ENCODE results near the gene MRPS27.

MRPS27 gene

DNA sequence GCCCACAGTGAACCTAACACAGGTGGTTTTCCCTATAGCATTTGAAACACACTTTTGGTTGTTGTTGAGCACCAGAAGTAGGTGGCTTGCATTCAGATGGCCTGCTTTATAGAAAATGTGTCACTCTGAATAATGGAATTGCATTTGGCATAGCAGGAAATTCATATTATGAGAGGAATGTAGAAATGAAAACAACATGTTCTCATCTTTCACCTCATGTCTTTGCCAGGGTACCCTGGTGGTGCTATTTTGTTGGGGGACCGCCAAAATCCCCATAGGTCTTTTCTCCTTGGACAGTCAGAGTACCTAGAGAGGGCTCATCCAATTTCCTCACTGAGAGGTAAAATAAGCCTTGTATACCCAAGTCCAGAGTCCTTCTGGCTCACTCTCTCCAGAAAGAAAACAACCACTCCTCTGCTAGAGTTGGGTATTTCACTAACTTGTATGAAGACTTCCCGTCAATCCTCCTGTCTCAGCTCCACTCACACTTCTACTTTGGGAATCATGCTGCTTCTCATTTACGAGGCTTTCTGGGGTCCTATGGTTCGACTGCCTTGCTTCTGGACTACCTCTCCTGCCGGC is 67.4 kb downstream of the MRPS27 start:
- H3K27me3 ChIP-seq (ENCODE audit: insufficient read depth, low read depth): no peaks in the 10 kb centered on the region
- no peak overlapping the region for H3K9ac ChIP-seq
- no peak overlapping the region for H3K4me3 ChIP-seq (IDR thresholded peaks at IDR 0.05; ENCODE audit: insufficient read depth, low read depth, low read length)
- no peaks in the 10 kb centered on the region for H3K4me1 ChIP-seq (ENCODE audit: low read depth, poor library complexity, severe bottlenecking)
- no peak overlapping the region for H2AFZ ChIP-seq (ENCODE audit: low read depth)
- TF ChIP-seq, protein P1, sequence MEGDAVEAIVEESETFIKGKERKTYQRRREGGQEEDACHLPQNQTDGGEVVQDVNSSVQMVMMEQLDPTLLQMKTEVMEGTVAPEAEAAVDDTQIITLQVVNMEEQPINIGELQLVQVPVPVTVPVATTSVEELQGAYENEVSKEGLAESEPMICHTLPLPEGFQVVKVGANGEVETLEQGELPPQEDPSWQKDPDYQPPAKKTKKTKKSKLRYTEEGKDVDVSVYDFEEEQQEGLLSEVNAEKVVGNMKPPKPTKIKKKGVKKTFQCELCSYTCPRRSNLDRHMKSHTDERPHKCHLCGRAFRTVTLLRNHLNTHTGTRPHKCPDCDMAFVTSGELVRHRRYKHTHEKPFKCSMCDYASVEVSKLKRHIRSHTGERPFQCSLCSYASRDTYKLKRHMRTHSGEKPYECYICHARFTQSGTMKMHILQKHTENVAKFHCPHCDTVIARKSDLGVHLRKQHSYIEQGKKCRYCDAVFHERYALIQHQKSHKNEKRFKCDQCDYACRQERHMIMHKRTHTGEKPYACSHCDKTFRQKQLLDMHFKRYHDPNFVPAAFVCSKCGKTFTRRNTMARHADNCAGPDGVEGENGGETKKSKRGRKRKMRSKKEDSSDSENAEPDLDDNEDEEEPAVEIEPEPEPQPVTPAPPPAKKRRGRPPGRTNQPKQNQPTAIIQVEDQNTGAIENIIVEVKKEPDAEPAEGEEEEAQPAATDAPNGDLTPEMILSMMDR (conservative IDR thresholded peaks at IDR 0.05; ENCODE audit: low read depth, low read length): no peak
- H3K36me3 ChIP-seq (ENCODE audit: insufficient read depth): no peaks in the 10 kb centered on the region
- no peak overlapping the region for H3K4me2 ChIP-seq
- no peak overlapping the region for H3K27ac ChIP-seq
- peaks cover 4% of the 10 kb centered on the region for H4K20me1 ChIP-seq (ENCODE audit: insufficient read depth)
- peaks cover 3% of the 10 kb centered on the region; the same call in 1 of the 2 replicates for H3K79me2 ChIP-seq (ENCODE audit: insufficient read depth, low read depth)

- no peak overlapping the region for H3K27ac ChIP-seq
- H3K4me2 ChIP-seq: no peak overlapping the region
- H3K27me3 ChIP-seq (ENCODE audit: insufficient read depth, low read depth): no peaks in the 10 kb centered on the region
- TF ChIP-seq, protein P1 (conservative IDR thresholded peaks at IDR 0.05; ENCODE audit: low read depth, low read length): no peak
- peaks cover 3% of the 10 kb centered on the region; the same call in 1 of the 2 replicates for H3K79me2 ChIP-seq (ENCODE audit: insufficient read depth, low read depth)
- no peak overlapping the region for H3K4me3 ChIP-seq (IDR thresholded peaks at IDR 0.05; ENCODE audit: insufficient read depth, low read depth, low read length)
- H2AFZ ChIP-seq (ENCODE audit: low read depth): no peak overlapping the region
- no peaks in the 10 kb centered on the region for H3K36me3 ChIP-seq (ENCODE audit: insufficient read depth)
- no peak overlapping the region for H3K9ac ChIP-seq
- H3K4me1 ChIP-seq (ENCODE audit: low read depth, poor library complexity, severe bottlenecking): peaks cover 2% of the 10 kb centered on the region
- peaks cover 4% of the 10 kb centered on the region for H4K20me1 ChIP-seq (ENCODE audit: insufficient read depth)
Observed at GRCh38 chr5:72252008-72252407, 68.0 kb downstream of the MRPS27 start.

DNA sequence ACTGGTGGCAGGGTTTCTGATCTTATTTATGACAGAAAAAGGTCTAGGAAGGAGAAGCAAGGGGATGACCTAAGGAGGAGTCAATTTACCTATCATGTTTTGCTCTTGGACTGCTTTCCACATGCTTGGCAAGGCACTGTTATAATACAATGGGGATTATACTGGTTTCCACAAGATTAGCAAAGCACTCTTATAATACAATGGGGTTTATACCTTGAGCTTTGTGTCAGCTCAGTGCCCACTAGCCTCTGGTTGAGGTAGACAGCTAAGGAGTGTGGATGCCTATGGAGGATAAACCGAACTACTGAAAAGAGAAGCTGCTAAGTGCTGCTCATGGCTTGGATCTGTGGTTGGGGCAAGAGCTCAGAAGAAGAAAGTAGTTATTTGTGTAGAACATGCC is 68.7 kb downstream of the MRPS27 start:
- H3K9ac ChIP-seq: no peak overlapping the region
- no peak overlapping the region for H2AFZ ChIP-seq (ENCODE audit: low read depth)
- no peak overlapping the region for H3K27ac ChIP-seq
- no peak overlapping the region for H3K4me3 ChIP-seq (IDR thresholded peaks at IDR 0.05; ENCODE audit: insufficient read depth, low read depth, low read length)
- TF ChIP-seq, protein P1 (conservative IDR thresholded peaks at IDR 0.05; ENCODE audit: low read depth, low read length): no peak
- H4K20me1 ChIP-seq (ENCODE audit: insufficient read depth): peaks cover 4% of the 10 kb centered on the region
- no peaks in the 10 kb centered on the region for H3K27me3 ChIP-seq (ENCODE audit: insufficient read depth, low read depth)
- no peaks in the 10 kb centered on the region for H3K36me3 ChIP-seq (ENCODE audit: insufficient read depth)
- no peak overlapping the region for H3K4me2 ChIP-seq
- H3K4me1 ChIP-seq (ENCODE audit: low read depth, poor library complexity, severe bottlenecking): peaks cover 9% of the 10 kb centered on the region
- peaks cover 3% of the 10 kb centered on the region; the same call in 1 of the 2 replicates for H3K79me2 ChIP-seq (ENCODE audit: insufficient read depth, low read depth)

- H3K4me3 ChIP-seq (IDR thresholded peaks at IDR 0.05; ENCODE audit: insufficient read depth, low read depth, low read length): no peak overlapping the region
- H2AFZ ChIP-seq (ENCODE audit: low read depth): no peak overlapping the region
- no peak overlapping the region for H3K4me2 ChIP-seq
- peaks cover 32% of the 10 kb centered on the region for H3K4me1 ChIP-seq (ENCODE audit: low read depth, poor library complexity, severe bottlenecking)
- H3K36me3 ChIP-seq (ENCODE audit: insufficient read depth): no peaks in the 10 kb centered on the region
- no peaks in the 10 kb centered on the region for H3K27me3 ChIP-seq (ENCODE audit: insufficient read depth, low read depth)
- TF ChIP-seq, protein P1 (conservative IDR thresholded peaks at IDR 0.05; ENCODE audit: low read depth, low read length): no peak
- no peaks in the 10 kb centered on the region for H3K79me2 ChIP-seq (ENCODE audit: insufficient read depth, low read depth)
- H4K20me1 ChIP-seq (ENCODE audit: insufficient read depth): peaks cover 7% of the 10 kb centered on the region; the same call in 1 of the 2 replicates
- no peak overlapping the region for H3K27ac ChIP-seq
- no peak overlapping the region for H3K9ac ChIP-seq
Observed at GRCh38 chr5:72248410-72248981, 71.5 kb downstream of the MRPS27 start.
